GM23338 (cell line): ENCODE measurements around the gene ZNF549. TPM values are rescaled to one million over a fixed set of nuclear protein-coding genes. Genes with fewer than 3 reads are reported as not detected.
A peak's percentile ranks its signal among the peaks of the same experiment; 100 is the strongest.

Experiments
- ATAC-seq: fragments of 200-7000 bp; cut with Tn5 transposase; 3 replicates; pipeline ENCODE4 v1.9.1; 2020
- DNase-seq: peaks from one replicate; pipeline ENCODE4 v3.0.0-alpha.2; 2015; ENCODE audit warnings: low spot score
- H2AFZ ChIP-seq: fragments of 200-600 bp; sonication (generic); 2 replicates; pipeline ENCODE4 v1.8.0; 2016; ENCODE audit warnings: antibody characterized with exemption, mild to moderate bottlenecking, moderate library complexity
- H3F3A ChIP-seq: fragments of 200-600 bp; sonication (generic); replicated peaks from 2 replicates; pipeline ENCODE4 v1.8.0; 2017; ENCODE audit warnings: antibody characterized with exemption, mixed run types, low read depth
- H3K27ac ChIP-seq: fragments of 200-600 bp; sonication (generic); 2 replicates; pipeline ENCODE4 v1.6.1; 2016; ENCODE audit warnings: low read depth
- H3K27me3 ChIP-seq: fragments of 200-600 bp; sonication (generic); 2 replicates; pipeline ENCODE4 v1.8.0; 2016; ENCODE audit warnings: mild to moderate bottlenecking, mixed run types, moderate library complexity; ENCODE audit not compliant: insufficient read depth
- H3K36me3 ChIP-seq: fragments of 200-600 bp; sonication (generic); 2 replicates; pipeline ENCODE4 v1.8.0; 2016; ENCODE audit warnings: mild to moderate bottlenecking; ENCODE audit not compliant: insufficient read depth
- H3K4me1 ChIP-seq: fragments of 200-600 bp; sonication (generic); 2 replicates; pipeline ENCODE4 v1.8.0; 2016; ENCODE audit warnings: mild to moderate bottlenecking, moderate library complexity; ENCODE audit not compliant: insufficient read depth
- H3K4me2 ChIP-seq: fragments of 200-600 bp; sonication (generic); 2 replicates; pipeline ENCODE4 v1.7.1; 2017; ENCODE audit warnings: mixed run types
- H3K4me3 ChIP-seq: fragments of 200-600 bp; sonication (generic); 2 replicates; pipeline ENCODE4 v1.6.1; 2016; ENCODE audit warnings: mixed run types
- H3K79me2 ChIP-seq: fragments of 200-600 bp; sonication (generic); replicated peaks from 2 replicates; pipeline ENCODE4 v1.8.0; 2017; ENCODE audit warnings: mild to moderate bottlenecking; ENCODE audit not compliant: insufficient read depth
- H3K9me2 ChIP-seq: fragments of 200-600 bp; sonication (generic); 2 replicates; pipeline ENCODE4 v1.8.0; 2017; ENCODE audit not compliant: insufficient read depth
- H4K20me1 ChIP-seq: fragments of 200-600 bp; sonication (generic); replicated peaks from 2 replicates; pipeline ENCODE4 v1.8.0; 2017; ENCODE audit warnings: mild to moderate bottlenecking; ENCODE audit not compliant: insufficient read depth
- H3K27ac Mint-ChIP-seq: 2 replicates; pipeline ENCODE4 v1.8.0; 2020; ENCODE audit warnings: inconsistent platforms, mild to moderate bottlenecking, moderate library complexity, mixed read lengths
- H3K27me3 Mint-ChIP-seq: 3 replicates; pipeline ENCODE4 v1.8.0; 2022; ENCODE audit warnings: low read depth, mild to moderate bottlenecking, moderate library complexity, mixed read lengths, inconsistent platforms; ENCODE audit not compliant: insufficient read depth, poor library complexity
- H3K36me3 Mint-ChIP-seq: 3 replicates; pipeline ENCODE4 v1.8.0; 2021; ENCODE audit warnings: low read depth, mild to moderate bottlenecking, inconsistent platforms, moderate library complexity, mixed read lengths
- H3K4me1 Mint-ChIP-seq: 3 replicates; pipeline ENCODE4 v1.8.0; 2020; ENCODE audit warnings: mild to moderate bottlenecking, inconsistent platforms, mixed read lengths
- H3K4me3 Mint-ChIP-seq: 3 replicates; pipeline ENCODE4 v1.8.0; 2021; ENCODE audit warnings: moderate library complexity, mild to moderate bottlenecking, inconsistent platforms, mixed read lengths
- H3K9me3 Mint-ChIP-seq: 3 replicates; pipeline ENCODE4 v1.8.0; 2020; ENCODE audit warnings: moderate library complexity, mild to moderate bottlenecking, inconsistent platforms, mixed read lengths
- CREB1 ChIP-seq: fragments of 250-450 bp; sonication (Bioruptor Pico); IDR thresholded peaks from 2 replicates; pipeline ENCODE4 v1.5.0; 2020; ENCODE audit warnings: low read depth, mild to moderate bottlenecking, moderate library complexity
- CTCF ChIP-seq, 2 experiments: fragments of 200-600 bp in 1 of 2; sonication (generic) in 1 of 2; conservative IDR thresholded peaks; 2 replicates each; pipeline versions ENCODE4 v1.5.1 to v1.6.1; 2016 to 2017; ENCODE audit warnings: antibody characterized with exemption in 2 of 2, low read depth in 2 of 2, mild to moderate bottlenecking in 2 of 2, moderate library complexity in 1 of 2
- EZH2 ChIP-seq: fragments of 200-600 bp; sonication (generic); IDR thresholded peaks from one replicate; pipeline ENCODE4 v1.8.0; 2017; ENCODE audit warnings: antibody characterized with exemption, mild to moderate bottlenecking, low read depth; ENCODE audit not compliant: unreplicated experiment
- JUNB ChIP-seq: IDR thresholded peaks from one replicate; pipeline ENCODE4 v1.6.1; 2016; ENCODE audit warnings: antibody characterized with exemption; ENCODE audit not compliant: unreplicated experiment
- NANOG ChIP-seq: IDR thresholded peaks from 2 replicates; pipeline ENCODE4 v1.6.1; 2016; ENCODE audit warnings: antibody characterized with exemption, borderline replicate concordance
- POLR2AphosphoS5 ChIP-seq: IDR thresholded peaks from 2 replicates; pipeline ENCODE4 v1.6.1; 2016; ENCODE audit warnings: antibody characterized with exemption, low read depth
- REST ChIP-seq: IDR thresholded peaks from one replicate; pipeline ENCODE4 v1.6.1; 2018; ENCODE audit warnings: antibody characterized with exemption; ENCODE audit not compliant: unreplicated experiment
- ZNF114 ChIP-seq: fragments of 250-450 bp; sonication (Bioruptor Pico); IDR thresholded peaks from 2 replicates; pipeline ENCODE4 v1.5.0; 2020; ENCODE audit warnings: mild to moderate bottlenecking, moderate library complexity
- polyA plus RNA-seq: library from polyadenylated mRNA; unstranded; fragments of >200 nt; fragmentation: Nextera tagmentation; extraction: Ambion mirVana; gene quantifications from 2 replicates; pipeline ENCODE4 v1.2.1, GENCODE V29; 2016
- total RNA-seq: library from RNA; depleted of rRNA; stranded (reverse); fragments of >200 nt; shearing (Covaris generic); gene quantifications from 2 replicates; pipeline ENCODE4 v1.2.3, GENCODE V29; 2014
- TF ChIP-seq, protein P1 (sequence below): IDR thresholded peaks from 2 replicates; pipeline ENCODE4 v1.6.1; 2016; ENCODE audit warnings: antibody characterized with exemption

Gene ZNF549
- total and polyA plus RNA-seq, 2 experiments from 2014 or later, result 4.3 to 11.6 TPM

- Histone ChIP-seq H3K4me1 (peaks cover 6% of the 10 kb centered on the region), H4K20me1 (peaks cover 9% of the 10 kb centered on the region), H3K4me3 (peak overlapping the region; percentile 96), H3K4me2 (peak overlapping the region; percentile 96), H3K27ac (no peak overlapping the region), H3K79me2 (peaks cover 22% of the 10 kb centered on the region), H3K27me3 (no peaks in the 10 kb centered on the region), H2AFZ (peak overlapping the region; percentile 93), H3F3A (no peaks in the 10 kb centered on the region), H3K9me2 (peaks cover 8% of the 10 kb centered on the region; the same call in 1 of the 2 replicates), H3K36me3 (peaks cover 19% of the 10 kb centered on the region; the same call in 1 of the 2 replicates)
- TF ChIP-seq EZH2 (no peak), POLR2AphosphoS5 (no peak), JUNB (no peak), ZNF114 (no peak), CTCF (conservative IDR thresholded peaks at IDR 0.05; ENCODE audit: low read depth in 2 of 2) (no peak), NANOG (no peak)
- TF ChIP-seq, protein P1, sequence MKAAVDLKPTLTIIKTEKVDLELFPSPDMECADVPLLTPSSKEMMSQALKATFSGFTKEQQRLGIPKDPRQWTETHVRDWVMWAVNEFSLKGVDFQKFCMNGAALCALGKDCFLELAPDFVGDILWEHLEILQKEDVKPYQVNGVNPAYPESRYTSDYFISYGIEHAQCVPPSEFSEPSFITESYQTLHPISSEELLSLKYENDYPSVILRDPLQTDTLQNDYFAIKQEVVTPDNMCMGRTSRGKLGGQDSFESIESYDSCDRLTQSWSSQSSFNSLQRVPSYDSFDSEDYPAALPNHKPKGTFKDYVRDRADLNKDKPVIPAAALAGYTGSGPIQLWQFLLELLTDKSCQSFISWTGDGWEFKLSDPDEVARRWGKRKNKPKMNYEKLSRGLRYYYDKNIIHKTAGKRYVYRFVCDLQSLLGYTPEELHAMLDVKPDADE, result no peak
- peak overlapping the region; percentile 93 for H3K27ac Mint-ChIP-seq
- peak; percentile 68 for ATAC-seq
- no peaks in the 10 kb centered on the region for H3K27me3 Mint-ChIP-seq
- peaks cover 44% of the 10 kb centered on the region for H3K9me3 Mint-ChIP-seq
- DNase-seq, result peak; percentile 55
- H3K4me1 Mint-ChIP-seq, result peaks cover 11% of the 10 kb centered on the region
- peaks cover 49% of the 10 kb centered on the region for H3K36me3 Mint-ChIP-seq
- H3K4me3 Mint-ChIP-seq, result peak overlapping the region; percentile 99
These were observed 31.9 kb downstream of the ZNF549 start for GRCh38 chr19:57559008-57559403.

DNA sequence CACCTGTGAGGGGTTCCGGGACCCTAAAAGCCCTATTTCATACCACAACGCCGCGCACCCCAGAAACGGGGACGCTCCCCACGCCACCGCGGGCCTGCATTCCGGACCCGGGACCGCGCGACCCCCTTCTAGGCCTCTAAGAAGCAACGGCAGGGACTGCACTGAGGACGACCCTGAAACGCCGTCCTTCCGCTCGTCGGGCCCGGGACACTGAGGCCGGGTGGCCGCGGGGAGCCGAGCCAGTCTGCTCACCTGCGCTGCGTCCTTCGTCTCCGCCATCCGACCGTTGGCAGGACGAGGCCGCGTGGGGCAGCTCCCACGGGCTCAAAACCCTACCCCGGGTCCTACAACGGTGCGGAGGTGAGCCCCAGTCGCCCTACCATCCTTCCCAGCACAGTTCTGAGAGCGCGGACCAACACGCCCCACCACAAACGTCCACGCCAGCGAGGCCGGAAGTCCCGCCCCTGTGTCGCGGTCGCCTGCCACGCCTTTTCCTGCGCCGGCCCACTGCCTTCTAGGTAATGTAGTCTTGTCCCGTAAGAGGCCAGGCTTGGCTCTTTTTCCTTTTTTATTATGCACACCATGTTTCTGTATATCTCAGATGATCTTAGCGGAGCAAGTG, 32.4 kb downstream of the ZNF549 start, which contains the start of gene ZNF550:
TSS of gene ZNF550 (minus strand) at position 460 of the 622 bp plus-strand sequence. CDS start at position 279, 181 bp downstream.
- Histone ChIP-seq H3K9me2 (peaks cover 8% of the 10 kb centered on the region; the same call in 1 of the 2 replicates), H3K4me1 (peaks cover 6% of the 10 kb centered on the region), H3K27me3 (no peaks in the 10 kb centered on the region), H3K4me2 (peak within 1 kb of the TSS; percentile 96), H4K20me1 (peaks cover 4% of the 10 kb centered on the region), H3K79me2 (peaks cover 22% of the 10 kb centered on the region), H3K4me3 (peak within 1 kb of the TSS; percentile 96), H3K27ac (peak within 1 kb of the TSS; percentile 69; the same call in 1 of the 2 replicates), H2AFZ (peak within 1 kb of the TSS; percentile 99), H3K36me3 (peaks cover 18% of the 10 kb centered on the region; the same call in 1 of the 2 replicates), H3F3A (no peaks in the 10 kb centered on the region)
- peaks cover 49% of the 10 kb centered on the region for H3K9me3 Mint-ChIP-seq
- peak within 1 kb of the TSS; percentile 93 for H3K27ac Mint-ChIP-seq
- H3K4me1 Mint-ChIP-seq, result peaks cover 11% of the 10 kb centered on the region
- no peak for TF ChIP-seq REST
- TF ChIP-seq CREB1, result peak; percentile 92
- TF ChIP-seq POLR2AphosphoS5, result peak; percentile 95
- TF ChIP-seq, protein P1, result peak; percentile 94
- DNase-seq (peak; percentile 91), ATAC-seq (peak; percentile 98)
- peak within 1 kb of the TSS; percentile 99 for H3K4me3 Mint-ChIP-seq
- H3K27me3 Mint-ChIP-seq, result no peaks in the 10 kb centered on the region
- peaks cover 44% of the 10 kb centered on the region for H3K36me3 Mint-ChIP-seq
